ENCODE data around the gene MYH11. TPM values are rescaled to one million over a fixed set of nuclear protein-coding genes. Genes with fewer than 3 reads are reported as not detected.

MYH11 gene
- polyA plus RNA-seq, 3 donors: 0.06 TPM; not detected in 2

GRCh38 chr16:15752717-15753488, 103.9 kb downstream of the MYH11 start:
- Histone ChIP-seq H3K4me3 (replicated peaks in 1 of 3; ENCODE audit: low read depth in 2 of 3, low read length in 3 of 3) (no peak overlapping the region), H3K36me3 (replicated peaks in 1 of 2; ENCODE audit: control insufficient read depth in 1 of 2, insufficient read depth in 2 of 2, low read length in 2 of 2) (no peaks in the 10 kb centered on the region), H3K4me2 (replicated peaks; ENCODE audit: extremely low read depth, low read length, poor library complexity, severe bottlenecking) (no peak overlapping the region), H3K27ac (ENCODE audit: low read depth in 1 of 2, low read length in 2 of 2) (no peak overlapping the region), H3K79me2 (ENCODE audit: insufficient read depth, low read length) (no peaks in the 10 kb centered on the region), H3K27me3 (ENCODE audit: control insufficient read depth in 2 of 2, insufficient read depth in 2 of 2, low read length in 2 of 2) (no peaks in the 10 kb centered on the region), H3K4me1 (ENCODE audit: control insufficient read depth in 1 of 2, insufficient read depth in 2 of 2, low read length in 2 of 2) (no peaks in the 10 kb centered on the region), H3K9me3 (replicated peaks in 1 of 2; ENCODE audit: control insufficient read depth in 1 of 2, insufficient read depth in 1 of 2, low read length in 2 of 2) (no peaks in the 10 kb centered on the region), H4K20me1 (ENCODE audit: insufficient read depth, low read length) (no peaks in the 10 kb centered on the region), H2AFZ (ENCODE audit: insufficient read depth, low read depth, low read length, poor library complexity, severe bottlenecking) (no peak overlapping the region), H3K9ac (ENCODE audit: insufficient read depth, low read length, poor library complexity, severe bottlenecking) (no peak overlapping the region)
- Mint-ChIP-seq H3K36me3 (no peaks in the 10 kb centered on the region), H3K9me3 (no peaks in the 10 kb centered on the region), H3K4me3 (no peak overlapping the region), H3K27ac (no peak overlapping the region), H3K4me1 (no peaks in the 10 kb centered on the region), H3K27me3 (ENCODE audit: low read depth in 3 of 3) (peaks cover 1 to 8% (median 3%) of the 10 kb centered on the region in 3 donors)
- 94% methylated on average over 9 of the region's 12 CpGs for WGBS (ENCODE audit: insufficient coverage)
- TF ChIP-seq, protein P1, sequence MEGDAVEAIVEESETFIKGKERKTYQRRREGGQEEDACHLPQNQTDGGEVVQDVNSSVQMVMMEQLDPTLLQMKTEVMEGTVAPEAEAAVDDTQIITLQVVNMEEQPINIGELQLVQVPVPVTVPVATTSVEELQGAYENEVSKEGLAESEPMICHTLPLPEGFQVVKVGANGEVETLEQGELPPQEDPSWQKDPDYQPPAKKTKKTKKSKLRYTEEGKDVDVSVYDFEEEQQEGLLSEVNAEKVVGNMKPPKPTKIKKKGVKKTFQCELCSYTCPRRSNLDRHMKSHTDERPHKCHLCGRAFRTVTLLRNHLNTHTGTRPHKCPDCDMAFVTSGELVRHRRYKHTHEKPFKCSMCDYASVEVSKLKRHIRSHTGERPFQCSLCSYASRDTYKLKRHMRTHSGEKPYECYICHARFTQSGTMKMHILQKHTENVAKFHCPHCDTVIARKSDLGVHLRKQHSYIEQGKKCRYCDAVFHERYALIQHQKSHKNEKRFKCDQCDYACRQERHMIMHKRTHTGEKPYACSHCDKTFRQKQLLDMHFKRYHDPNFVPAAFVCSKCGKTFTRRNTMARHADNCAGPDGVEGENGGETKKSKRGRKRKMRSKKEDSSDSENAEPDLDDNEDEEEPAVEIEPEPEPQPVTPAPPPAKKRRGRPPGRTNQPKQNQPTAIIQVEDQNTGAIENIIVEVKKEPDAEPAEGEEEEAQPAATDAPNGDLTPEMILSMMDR (IDR thresholded peaks at IDR 0.05): no peak
- no peak for DNase-seq
- intact Hi-C loops (cut with micrococcal nuclease): no loop called here

GRCh38 chr16:15751940-15752339, 104.9 kb downstream of the MYH11 start:
- Histone ChIP-seq H3K79me2 (ENCODE audit: insufficient read depth, low read length) (no peaks in the 10 kb centered on the region), H3K27ac (ENCODE audit: low read depth in 1 of 2, low read length in 2 of 2) (no peak overlapping the region), H3K27me3 (ENCODE audit: control insufficient read depth in 2 of 2, insufficient read depth in 2 of 2, low read length in 2 of 2) (no peaks in the 10 kb centered on the region), H3K9ac (ENCODE audit: insufficient read depth, low read length, poor library complexity, severe bottlenecking) (no peak overlapping the region), H3K4me2 (replicated peaks; ENCODE audit: extremely low read depth, low read length, poor library complexity, severe bottlenecking) (no peak overlapping the region), H2AFZ (ENCODE audit: insufficient read depth, low read depth, low read length, poor library complexity, severe bottlenecking) (no peak overlapping the region), H3K4me1 (ENCODE audit: control insufficient read depth in 1 of 2, insufficient read depth in 2 of 2, low read length in 2 of 2) (no peaks in the 10 kb centered on the region), H3K36me3 (replicated peaks in 1 of 2; ENCODE audit: control insufficient read depth in 1 of 2, insufficient read depth in 2 of 2, low read length in 2 of 2) (no peaks in the 10 kb centered on the region), H3K9me3 (replicated peaks in 1 of 2; ENCODE audit: control insufficient read depth in 1 of 2, insufficient read depth in 1 of 2, low read length in 2 of 2) (no peaks in the 10 kb centered on the region), H3K4me3 (replicated peaks in 1 of 3; ENCODE audit: low read depth in 2 of 3, low read length in 3 of 3) (no peak overlapping the region), H4K20me1 (ENCODE audit: insufficient read depth, low read length) (no peaks in the 10 kb centered on the region)
- intact Hi-C loops (cut with micrococcal nuclease): no loop called here
- Mint-ChIP-seq H3K36me3 (no peaks in the 10 kb centered on the region), H3K4me3 (no peak overlapping the region), H3K27me3 (ENCODE audit: low read depth in 3 of 3) (peaks cover 1 to 4% (median 3%) of the 10 kb centered on the region in 3 donors), H3K27ac (no peak overlapping the region), H3K9me3 (no peaks in the 10 kb centered on the region), H3K4me1 (no peaks in the 10 kb centered on the region)
- DNase-seq: no peak
- 98% methylated on average over 3 of the region's 7 CpGs for WGBS (ENCODE audit: insufficient coverage)
- TF ChIP-seq, protein P1 (IDR thresholded peaks at IDR 0.05): no peak
